GM18867 (cell line): ENCODE measurements around the gene HS3ST6.
"Not testable (repeated sequence)": the region's sequence is repeated elsewhere in the genome, so short reads cannot be mapped to it uniquely, and the experiment has no call there.

Experiments
- ATAC-seq: cut with Tn5 transposase; IDR thresholded peaks from one replicate; pipeline ENCODE4 v1.9.1; 2021; ENCODE audit warnings: mild to moderate bottlenecking, moderate library complexity; ENCODE audit not compliant: unreplicated experiment

HS3ST6 gene

DNA sequence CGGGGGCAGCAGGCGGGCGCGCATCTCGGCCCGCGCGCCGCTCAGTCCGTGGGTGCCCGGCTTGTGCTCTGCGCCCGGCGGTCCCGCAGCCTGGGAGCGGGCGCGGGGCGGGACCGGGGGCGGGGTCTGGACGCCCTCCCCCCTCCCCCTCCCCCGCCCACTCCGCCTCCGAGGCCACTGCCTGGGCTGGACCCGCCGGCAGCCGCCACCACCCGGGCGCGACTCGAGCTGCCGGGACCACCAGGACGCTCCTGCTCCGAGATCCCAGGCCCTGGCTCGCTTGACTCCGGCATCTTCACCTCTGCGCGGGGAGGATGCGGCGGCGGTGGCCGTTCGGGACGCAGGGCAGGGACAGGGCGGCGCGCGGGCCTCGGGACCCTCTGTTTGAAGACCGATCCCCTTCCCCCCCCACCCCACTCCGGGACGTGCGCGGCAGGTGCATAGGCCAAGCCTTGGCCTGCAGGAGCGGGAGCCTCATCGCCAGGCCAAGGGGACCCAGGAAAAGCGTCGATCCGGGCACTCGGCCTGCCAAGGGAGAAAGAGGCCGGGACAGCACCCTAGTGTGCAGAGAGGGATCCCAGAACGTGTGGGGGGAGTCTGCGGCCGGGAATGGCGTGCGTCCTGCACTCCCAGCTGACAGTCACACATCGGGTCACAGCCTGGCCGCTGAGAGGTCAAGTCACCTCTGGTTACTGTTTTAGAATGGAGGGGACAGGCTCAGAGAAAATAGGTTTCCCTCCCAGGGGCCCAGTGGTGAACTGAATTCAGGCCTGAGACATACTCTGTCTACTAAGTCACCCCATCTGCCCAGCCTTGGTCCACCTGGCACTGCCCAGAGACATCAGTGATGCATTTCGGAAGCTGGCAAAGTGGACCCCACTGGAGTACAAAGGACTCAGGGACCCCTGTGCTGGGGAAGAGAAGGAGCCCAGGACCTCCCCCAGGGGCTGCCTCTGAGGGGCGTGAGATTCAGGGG lies at the start of gene HS3ST6:
HS3ST6 (minus strand) TSS at position 65 of the 976 bp plus-strand sequence. CDS start 92 bp downstream, outside the sequence.
- ATAC-seq, result no peak

DNA sequence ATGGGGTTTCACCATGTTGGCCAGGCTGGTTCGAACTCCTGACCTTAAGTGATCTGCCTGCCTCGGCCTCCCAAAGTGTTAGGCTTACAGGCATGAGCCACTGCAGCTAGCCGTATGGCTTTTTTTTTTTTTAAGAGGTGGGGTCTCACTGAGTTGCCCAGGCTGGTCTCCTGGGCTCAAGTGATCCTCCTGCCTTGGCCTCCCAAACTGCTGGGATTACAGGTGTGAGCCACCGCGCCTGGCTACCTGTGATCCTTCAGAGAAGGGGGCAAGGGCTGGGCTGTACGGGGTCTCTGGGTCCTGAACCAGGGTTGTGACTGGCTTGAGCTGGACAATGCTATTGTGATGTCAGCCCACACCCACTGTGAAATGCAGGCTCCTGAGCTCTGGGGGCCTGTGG lies 48.2 kb upstream of the HS3ST6 start, which contains the start of gene RNF151:
RNF151 (plus strand) TSS at position 397 of the 400 bp plus-strand sequence. CDS start 26 bp downstream, outside the sequence.
- ATAC-seq, result no peak

DNA sequence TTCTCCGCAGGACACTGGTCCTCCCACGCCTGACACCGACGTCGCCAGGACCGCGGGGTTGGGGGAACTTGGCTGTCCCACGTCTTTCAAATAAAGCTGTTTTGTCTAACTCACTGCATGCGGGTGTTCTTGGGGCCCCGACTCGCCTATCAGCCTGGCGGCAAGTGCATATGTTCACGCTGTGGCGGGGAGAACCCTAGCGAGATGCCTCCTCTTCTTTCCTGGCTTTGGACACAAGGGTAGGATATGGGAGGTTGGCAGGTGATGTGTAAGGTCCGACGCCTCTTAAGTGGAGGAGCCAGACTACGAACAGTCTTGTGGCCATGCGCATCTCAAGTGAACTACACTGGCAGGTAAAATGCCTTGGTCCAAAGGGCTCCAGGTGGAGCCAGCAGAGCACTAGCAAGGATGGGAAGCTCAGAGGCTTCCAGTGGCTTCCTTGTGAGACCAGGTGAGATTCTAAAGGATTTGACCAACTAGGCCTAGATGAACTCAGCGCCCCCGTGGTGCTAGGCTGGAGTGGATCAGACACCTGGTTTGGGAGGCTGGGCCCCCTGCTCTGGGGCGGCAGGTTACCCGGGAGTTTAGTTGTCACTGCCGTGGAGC lies 47.3 kb upstream of the HS3ST6 start:
- ATAC-seq, result no peak

DNA sequence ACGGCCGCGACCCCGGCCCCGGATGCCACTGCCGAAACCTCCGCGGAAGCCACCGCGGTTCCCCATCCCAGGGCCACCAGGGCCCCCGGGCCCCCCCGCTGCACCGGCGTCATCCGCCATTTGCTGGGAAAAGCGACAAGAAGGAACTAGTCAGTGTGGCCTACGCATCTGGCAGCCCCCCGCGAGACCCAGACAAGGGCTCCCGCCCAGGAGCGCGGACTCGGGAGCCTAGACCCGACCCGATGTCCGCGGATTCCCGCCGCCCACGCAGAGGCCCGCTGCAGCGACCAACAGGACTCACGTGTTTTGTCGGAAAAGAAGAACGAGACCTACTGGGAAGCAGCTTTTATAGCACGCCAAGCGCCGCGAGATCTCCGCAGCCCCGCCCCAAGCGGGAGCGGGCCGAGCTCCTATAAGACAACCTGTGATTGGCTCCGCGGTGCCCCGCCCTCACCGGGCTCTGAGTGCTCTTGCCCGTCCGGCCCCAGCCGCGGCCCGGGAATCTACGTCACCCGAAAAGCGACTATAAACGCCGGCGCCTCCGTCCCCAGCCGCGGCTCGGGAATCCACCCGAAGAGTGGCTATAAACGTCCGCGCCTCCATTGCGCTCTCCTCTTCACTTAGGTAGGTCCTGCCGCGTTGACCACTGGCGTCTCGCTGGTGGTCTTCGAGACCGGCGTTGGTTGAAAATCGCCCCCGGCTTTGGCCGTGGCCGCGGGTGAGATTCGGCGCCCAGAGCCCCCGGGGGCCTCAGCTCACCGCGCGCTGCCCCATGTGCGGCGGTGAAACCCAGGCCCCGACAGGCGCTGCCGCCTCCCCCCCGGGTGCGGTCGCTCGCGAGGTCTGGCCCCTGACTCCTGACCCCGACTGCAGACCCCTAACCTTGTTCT lies 46.5 kb upstream of the HS3ST6 start, which contains the start of gene RPS2:
RPS2 (minus strand) TSS at position 321 of the 890 bp plus-strand sequence; CDS start at position 120, 201 bp downstream.
- peak; percentile 83 for ATAC-seq

DNA sequence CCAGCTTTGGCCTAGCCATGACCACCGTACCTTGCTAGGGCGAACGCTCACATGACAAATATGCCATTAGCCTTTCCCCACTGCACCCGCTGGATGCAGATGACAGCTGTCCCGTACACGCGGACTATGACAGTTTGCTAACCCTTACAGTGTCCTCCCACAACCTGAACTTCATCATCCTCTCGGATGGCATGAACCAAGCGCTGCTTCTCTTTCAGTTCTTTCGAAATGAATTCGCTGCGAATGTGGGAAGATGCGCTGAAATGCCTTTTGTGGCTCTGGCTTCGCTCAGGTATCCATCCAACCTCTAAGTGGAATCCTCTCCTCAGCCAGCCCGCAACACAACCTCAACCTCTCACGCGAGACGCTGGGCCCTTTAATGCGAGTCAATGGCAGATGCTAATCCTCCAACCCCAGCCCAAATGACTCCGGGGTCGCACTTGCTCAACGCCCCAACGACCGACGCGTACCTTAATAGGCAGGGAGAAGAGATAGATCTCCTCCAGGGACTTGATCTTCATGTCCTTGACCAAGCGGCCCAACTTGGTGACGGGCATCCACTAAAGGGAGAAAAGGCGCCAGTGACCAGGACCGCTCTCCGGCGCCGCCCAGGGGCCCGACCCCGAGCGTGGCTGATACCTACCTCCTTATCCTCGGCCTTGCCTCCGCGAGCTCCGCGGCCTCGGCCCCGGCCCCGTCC lies 45.7 kb upstream of the HS3ST6 start:
- ATAC-seq, result peak; percentile 4

DNA sequence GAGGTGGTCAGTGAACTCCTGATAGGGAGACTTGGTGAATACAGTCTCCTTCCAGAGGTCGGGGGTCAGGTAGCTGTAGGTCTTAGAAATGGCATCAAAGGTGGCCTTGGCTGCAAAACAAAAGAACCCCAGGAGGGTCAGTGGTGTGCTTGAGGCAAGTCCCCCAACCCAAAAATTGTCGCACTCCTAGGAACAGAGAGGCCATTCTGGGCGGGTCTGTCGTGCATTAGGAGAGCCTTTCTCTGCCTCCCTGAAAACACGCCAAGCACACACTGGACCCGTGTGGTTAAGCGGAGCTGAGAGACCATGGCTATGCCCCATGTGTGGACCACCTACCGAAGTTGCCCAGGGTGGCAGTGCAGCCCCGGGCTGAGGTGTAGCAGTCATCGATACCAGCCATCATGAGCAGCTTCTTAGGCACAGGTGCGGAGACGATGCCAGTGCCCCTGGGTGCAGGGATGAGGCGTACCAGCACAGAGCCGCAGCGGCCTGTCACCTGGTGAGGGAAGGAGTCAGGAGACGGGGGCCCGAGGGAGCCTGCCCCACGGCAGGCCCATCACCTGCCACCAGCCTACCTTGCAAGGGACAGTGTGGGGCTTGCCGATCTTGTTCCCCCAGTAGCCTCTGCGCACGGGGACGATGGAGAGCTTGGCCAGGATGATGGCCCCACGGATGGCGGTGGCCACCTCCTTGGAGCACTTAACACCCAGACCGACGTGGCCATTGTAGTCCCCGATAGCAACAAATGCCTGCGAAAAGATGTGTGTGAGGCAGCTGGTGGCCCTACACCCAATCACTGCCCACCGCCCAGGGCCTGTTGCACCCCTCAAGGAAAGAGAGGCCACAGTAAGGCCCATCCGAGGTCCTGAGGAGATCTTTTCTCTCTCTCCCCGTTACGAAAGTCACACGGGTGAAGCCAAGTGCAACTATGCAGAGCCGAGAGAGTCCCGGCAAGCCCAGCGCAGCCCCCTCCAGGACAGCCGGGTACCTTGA lies 44.2 kb upstream of the HS3ST6 start:
- ATAC-seq, result not testable (repeated sequence)

DNA sequence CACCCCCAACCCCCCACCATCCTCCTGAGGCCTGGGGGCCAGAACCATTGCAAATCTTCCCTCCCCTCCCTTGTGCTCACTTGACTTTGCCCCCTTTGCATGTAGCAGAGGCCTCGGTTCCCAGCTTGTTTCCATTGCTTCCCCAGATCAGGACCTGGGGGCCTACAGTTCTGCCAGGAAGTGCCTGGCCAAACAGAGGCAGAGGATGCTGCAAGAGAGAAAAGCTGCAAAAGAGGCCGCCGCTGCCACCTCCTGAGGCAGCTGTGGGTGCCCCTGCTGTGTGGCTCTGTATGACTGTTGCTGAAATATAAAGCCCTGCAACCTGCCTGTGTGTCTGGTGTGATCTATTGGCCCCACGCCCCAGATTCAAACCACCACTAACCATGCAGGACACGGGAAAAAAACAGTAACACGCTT lies 43.4 kb upstream of the HS3ST6 start:
- ATAC-seq, result no peak

DNA sequence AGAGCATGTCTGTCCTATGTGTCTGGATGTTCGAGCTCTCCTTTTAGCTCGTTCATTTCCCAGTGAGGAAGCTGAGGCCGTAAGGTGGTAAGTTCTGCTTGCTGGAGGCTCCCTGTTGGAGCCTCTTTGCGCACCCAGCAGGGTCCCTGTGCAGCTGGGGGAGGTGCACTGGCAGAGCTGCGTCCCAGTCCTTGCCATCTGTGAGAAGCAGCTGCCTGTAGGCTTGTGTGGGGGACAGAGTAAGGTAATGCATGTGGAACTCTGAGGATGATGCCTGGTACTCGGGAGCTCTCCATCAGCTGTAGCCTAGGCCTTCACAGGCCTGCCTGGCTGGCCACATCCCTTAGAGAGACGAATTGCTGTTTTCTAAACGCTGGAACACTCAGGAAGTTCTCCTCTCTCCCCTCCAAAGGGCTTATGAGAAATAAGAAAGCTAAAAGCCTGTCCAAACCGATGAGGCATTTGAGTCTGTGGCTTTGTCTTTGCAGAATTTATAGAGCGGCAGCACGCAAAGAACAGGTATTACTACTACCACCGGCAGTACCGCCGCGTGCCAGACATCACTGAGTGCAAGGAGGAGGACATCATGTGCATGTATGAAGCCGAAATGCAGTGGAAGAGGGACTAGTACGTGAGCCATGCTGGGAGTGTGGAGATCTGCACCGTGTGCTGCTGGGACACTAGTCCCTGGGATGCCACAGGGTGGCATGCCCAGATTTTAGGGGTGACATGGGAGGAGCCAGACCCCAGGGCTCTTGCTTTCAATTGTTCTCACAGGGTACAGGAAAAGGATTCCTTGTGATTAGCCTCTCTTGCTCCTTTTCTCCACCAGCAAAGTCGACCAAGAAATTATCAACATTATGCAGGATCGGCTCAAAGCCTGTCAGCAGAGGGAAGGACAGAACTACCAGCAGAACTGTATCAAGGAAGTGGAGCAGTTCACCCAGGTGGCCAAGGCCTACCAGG lies 42.7 kb upstream of the HS3ST6 start:
- no peak for ATAC-seq

DNA sequence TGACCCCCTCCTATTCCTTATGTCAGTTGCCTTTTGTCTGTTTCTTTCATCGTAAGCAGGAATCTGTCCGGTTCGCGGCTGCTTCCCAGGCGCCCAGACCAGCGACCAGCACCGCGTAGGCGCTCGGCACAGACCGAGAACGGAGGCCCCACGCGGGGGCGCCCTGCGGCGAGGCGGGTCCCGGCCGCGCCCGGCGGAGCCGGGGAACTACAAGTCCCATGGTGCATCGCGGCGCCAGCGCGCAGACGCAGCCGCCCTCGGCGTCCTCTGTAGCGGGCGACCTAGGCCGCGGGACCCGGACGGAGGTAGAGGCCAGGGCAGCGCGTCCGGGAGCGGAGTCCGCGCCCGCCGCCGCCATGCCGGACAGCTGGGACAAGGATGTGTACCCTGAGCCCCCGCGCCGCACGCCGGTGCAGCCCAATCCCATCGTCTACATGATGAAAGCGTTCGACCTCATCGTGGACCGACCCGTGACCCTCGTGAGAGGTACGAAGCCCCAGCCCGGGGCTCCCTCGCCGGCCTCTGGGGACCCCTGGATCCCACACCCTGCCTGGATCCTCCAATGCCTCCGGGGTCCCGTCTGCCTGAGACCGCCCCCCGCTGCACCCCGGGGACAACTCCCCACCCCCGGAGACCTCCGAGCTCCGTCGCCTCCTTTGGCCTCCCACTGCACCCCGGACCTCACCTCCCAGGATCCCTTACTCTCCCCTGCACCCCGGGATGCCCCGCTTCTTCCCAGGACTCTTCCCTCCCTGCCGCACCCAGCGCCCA lies 41.2 kb upstream of the HS3ST6 start, which contains the start of gene NDUFB10:
NDUFB10 (plus strand) TSS at position 270 of the 771 bp plus-strand sequence; CDS start at position 357, 87 bp downstream.
- peak; percentile 76 for ATAC-seq

DNA sequence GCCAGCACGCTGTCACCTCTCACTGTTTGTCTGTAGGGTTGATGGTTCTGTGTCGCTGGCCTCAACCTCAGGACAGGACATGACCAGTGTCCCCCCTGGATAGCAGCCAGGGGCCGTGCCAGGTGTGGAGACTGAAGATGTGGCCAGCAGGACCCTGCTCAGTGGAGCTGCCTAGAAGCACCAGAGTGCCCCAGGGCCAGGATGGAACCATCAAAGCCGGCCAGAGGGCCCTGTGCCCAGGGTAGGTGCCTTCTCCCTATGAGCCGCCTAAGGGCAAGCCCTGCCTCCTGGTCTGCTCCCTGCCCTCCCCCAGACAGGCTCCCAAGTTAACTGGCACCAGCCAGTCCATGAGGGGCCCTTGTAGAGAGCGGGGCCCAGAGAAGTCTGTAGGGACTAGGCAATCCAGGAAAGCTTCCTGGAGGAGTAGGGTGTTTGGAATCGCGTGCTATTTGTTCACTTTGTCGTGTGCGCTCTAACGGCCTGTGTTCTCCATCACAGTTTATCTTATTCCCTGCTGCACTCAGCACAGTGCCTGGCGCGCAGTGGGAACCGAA lies 40.6 kb upstream of the HS3ST6 start:
- no peak for ATAC-seq

DNA sequence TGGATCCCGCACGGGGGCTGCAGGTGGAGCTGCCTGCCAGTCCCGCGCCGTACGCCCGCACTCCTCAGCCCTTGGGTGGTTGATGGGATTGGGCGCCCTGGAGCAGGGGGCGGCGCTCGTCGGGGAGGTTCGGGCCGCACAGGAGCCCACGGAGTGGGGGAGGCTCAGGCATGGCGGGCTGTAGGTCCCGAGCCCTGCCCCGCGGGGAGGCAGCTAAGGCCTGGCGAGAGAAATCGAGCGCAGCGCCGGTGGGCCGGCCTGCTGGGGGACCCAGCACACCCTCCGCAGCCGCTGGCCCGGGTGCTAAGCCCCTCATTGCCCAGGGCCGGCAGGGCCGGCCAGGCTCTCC lies 39.9 kb upstream of the HS3ST6 start:
- ATAC-seq, result not testable (repeated sequence)

DNA sequence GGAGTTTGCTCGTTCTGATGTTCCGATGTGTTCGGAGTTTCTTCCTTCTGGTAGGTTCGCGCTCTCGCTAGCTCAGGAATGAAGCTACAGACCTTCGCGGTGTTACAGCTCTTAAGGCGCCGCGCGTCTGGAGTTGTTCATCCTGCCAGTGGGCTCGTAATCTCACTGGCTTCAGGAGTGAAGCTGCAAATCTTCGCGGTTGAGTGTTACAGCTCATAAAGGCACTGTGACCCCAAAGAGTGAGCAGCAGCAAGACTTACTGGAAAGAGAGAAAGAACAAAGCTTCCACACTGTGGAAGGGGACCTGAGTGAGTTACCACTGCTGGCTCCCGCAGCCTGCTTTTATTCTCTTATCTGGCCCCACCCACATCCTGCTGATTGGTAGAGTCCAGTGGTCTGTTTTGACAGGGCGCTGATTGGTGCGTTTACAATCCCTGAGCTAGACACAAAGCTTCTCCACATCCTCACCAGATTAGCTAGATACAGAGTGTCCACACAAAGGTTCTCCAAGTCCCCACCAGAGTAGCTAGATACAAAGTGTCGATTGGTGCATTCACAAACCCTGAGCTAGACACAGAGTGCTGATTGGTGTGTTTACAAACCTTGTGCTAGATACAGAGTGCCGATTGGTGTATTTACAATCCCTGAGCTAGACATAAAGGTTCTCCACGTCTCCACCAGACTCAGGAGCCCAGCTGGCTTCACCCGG lies 39.4 kb upstream of the HS3ST6 start:
- ATAC-seq, result not testable (repeated sequence)

DNA sequence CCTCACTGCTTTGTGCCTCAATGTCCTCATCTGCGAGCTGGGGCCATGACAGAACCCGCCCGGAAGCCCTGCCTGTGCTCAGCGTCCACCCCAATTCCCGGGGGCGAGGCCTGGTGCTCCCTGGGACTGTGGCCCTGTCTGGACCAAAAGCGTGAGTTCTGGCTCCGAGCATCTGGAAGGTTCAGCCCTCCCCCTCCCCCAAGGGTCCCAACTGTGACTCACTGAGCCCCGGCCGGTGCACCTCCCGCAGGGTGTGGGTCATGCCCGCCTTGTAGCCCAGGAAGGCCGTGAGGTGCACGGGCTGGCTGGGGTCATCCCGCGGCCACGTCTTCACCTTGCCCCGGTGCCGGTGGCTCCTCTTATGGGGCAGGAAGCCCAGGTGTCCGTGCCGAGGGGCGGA lies 35.5 kb upstream of the HS3ST6 start:
- no peak for ATAC-seq

DNA sequence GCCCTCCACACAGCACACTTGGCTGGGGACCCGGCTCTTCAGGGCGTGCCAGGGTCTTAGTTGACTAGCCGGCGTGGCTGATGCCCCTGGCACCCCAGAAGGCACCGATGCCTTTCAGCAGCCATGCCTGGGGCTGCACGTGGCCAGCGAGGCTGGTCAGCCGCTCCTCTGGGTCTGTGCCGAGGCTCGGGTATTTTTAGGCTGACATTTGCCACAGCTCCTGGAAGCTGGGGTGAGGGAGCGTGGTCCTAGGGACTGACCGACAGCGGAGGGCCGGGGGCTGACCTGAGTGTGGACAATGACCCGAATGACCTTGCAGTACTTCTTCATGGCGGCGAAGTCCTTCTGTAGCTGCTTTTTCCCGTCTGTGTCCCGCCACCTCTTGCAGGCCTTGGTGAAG lies 32.3 kb upstream of the HS3ST6 start:
- ATAC-seq, result no peak

DNA sequence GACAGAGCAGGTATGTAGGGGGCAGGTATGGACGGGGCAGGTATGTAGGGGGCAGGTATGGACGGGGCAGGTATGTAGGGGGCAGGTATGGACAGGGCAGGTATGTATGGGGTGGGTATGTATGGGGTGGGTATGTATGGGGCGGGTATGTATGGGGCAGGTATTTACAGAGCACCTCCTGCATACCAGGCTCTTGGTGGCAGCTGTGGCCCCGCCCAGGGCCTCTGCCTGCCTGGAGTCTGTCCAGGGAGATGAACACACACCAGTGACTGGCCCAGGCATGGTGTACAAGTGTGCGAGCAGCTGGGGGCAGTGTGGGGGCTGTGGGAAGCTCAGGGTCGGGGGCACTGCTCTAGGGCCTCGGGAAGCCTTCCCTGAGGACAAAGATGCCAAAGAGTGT lies 31.8 kb upstream of the HS3ST6 start:
- no peak for ATAC-seq

DNA sequence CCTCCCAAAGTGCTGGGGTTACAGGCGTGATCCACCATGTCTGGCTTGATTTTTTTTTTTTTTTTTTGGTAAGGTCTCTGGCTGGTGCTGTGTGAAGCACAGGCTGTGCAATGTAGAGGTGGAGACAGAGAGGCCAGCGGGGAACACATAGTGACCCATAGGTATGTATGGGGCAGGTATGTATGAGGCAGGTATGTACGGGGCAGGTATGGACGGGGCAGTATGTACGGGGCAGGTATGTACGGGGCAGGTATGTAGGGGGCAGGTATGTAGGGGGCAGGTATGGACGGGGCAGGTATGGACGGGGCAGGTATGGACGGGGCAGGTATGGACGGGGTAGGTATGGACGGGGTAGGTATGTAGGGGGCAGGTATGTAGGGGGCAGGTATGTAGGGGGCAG lies 31.3 kb upstream of the HS3ST6 start:
- no peak for ATAC-seq
